SK-N-MC (cell line): ENCODE results near the gene PCK2.

Experiments used
- EZH2 ChIP-seq: fragments of 200-600 bp; sonication (generic); IDR thresholded peaks from one replicate; pipeline ENCODE4 v1.6.1; 2017; ENCODE audit warnings: antibody characterized with exemption
- POLR2AphosphoS5 ChIP-seq: IDR thresholded peaks from 2 replicates; pipeline ENCODE4 v1.6.1; 2012; ENCODE audit warnings: mild to moderate bottlenecking, low read depth, low read length, borderline replicate concordance

- no peak for TF ChIP-seq EZH2
- TF ChIP-seq POLR2AphosphoS5 = no peak
These were observed 35.1 kb upstream of the PCK2 start for GRCh38 chr14:24058951-24059475.
